UCSD-AML1 (cell line): Measurements from ENCODE around the gene KLF16.
"Not testable (repeated sequence)": the region's sequence is repeated elsewhere in the genome, so short reads cannot be mapped to it uniquely, and the experiment has no call there.

Source experiments
- DNase-seq: peaks from one replicate; lab custom pipeline; 2025; ENCODE audit not compliant: unreplicated experiment; lab: John Stamatoyannopoulos, UW

Gene KLF16

DNA sequence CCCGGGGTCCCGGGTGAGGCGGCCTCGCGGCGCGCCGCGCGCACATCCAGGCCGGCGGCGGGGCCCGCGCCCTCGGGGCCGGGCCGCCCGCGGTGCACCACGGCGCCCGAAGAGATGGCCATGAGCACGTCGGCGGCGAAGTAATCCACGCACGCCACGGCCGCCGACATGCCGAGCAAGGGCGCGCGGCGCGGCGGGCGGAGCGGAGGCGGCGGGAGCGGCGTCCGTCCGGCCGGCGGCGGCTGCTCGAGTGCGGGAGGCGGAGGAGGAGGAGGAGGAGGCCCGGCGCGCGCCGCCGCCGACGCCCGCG, at the start of gene KLF16:
Gene KLF16, minus strand, starts transcription at position 252 of the 310 bp plus-strand sequence. Its CDS starts 82 bp downstream, at position 170.
- no peak for DNase-seq

DNA sequence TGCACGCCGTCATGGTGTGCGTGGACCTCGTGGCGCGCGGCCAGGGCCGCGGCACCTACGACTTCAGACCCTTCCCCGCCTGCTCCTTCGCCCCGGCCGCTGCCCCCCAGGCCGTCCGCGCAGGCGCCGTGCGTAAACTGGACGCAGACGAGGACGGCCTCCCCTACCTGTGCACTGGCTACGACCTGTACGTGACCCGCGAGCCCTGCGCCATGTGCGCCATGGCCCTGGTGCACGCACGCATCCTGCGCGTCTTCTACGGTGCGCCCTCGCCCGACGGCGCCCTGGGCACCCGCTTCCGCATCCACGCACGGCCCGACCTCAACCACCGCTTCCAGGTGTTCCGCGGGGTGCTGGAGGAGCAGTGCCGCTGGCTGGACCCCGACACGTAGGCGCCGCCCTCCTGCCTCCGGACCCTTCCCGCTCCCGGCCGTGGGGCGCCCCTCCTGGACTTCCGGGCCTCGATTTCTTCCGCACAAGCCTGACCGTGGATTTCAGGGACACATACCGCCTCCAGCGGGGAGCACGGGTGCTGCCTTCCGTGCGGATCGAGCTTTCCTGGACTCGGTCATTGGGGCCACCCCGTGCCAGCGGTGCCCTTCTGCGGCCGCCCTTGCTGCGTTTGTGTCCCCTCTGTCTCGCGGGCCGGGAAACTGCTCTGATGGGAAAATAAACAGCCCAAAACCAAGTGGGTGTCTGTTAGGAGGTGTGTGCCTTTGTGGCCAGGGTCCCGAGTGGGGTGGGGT, 49.6 kb upstream of the KLF16 start:
- no peak for DNase-seq

DNA sequence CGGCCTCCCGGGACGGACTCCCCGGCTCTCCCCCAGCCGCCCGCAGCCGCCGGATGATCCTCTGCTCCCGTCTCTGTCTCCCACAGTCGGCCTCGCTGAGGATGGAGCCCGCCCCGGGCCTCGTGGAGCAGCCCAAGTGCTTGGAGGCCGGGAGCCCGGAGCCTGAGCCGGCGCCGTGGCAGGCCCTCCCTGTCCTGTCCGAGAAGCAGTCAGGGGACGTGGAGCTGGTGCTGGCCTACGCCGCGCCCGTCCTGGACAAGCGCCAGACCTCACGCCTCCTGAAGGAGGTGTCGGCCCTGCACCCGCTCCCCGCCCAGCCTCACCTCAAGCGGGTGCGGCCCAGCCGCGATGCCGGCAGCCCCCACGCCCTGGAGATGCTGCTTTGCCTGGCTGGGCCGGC, 48.6 kb upstream of the KLF16 start:
- DNase-seq, result no peak

DNA sequence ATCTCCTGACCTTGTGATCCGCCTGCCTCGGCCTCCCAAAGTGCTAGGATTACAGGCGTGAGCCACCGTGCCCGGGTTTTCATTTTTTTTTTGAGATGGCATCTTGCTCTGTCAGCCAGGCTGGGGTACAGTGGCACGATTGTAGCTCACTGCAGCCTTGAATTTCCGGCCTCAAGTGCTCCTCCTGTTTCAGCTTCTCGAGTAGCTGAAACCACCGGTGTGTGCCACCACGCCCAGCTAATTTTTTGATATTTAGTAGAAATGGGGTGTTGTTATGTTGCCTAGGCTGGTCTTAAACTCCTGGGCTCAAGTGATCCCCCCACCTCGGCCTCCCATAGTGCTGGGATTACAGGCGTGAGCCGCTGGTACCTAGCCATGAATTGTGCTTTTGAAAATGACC, 47.7 kb upstream of the KLF16 start:
- DNase-seq, result no peak

DNA sequence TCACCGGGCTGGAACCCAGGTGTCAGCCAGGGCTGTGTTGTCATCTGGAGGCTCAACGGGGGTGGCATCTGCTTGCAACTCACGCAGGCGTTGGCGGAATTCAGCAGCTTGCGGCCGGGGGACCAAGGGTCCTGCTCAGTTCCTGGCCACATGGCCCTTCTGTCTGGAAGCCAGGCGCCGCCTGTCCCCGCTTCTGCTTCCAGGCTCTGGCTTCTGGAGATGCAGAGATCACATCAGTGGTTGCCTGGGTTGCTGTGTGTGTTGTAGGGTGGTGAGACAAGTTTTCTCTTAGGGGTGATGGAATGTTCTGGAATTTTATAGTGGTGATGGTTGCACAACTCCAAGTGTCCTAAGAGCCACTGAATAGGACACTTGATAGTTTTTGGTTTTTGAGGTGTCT, 46.8 kb upstream of the KLF16 start:
- DNase-seq, result no peak

DNA sequence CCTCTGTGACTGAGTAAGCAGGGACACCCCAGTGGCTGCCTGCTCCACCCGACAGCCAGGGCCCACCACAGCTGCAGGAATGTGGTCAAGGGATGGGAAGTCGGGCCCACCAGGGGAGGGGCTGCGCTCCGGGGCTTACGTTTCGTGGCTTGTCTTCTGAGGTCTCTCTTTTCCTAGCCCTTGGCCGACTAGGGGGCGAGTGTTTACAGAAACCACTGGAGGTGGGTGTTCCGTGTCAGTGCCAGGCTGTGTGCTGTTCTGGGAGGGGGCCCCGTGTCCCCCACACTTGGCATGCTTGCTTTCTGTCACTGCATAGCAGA, 46.3 kb upstream of the KLF16 start:
- no peak for DNase-seq

DNA sequence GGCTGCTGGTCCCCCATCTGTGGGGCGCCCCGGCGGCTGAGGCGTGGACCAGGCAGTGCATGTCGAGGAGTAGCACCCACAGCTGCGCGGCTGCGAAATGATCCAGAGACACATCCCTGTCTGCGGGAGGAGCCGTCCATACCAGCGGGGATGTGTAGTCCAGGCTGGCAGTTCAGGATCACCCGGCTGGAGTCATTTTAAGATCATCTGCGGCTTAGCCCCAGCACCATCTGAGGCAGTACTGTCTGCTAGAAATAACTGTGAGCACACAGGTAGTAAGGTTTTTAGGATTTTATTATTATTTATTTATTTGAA, 44.9 kb upstream of the KLF16 start:
- no peak for DNase-seq

DNA sequence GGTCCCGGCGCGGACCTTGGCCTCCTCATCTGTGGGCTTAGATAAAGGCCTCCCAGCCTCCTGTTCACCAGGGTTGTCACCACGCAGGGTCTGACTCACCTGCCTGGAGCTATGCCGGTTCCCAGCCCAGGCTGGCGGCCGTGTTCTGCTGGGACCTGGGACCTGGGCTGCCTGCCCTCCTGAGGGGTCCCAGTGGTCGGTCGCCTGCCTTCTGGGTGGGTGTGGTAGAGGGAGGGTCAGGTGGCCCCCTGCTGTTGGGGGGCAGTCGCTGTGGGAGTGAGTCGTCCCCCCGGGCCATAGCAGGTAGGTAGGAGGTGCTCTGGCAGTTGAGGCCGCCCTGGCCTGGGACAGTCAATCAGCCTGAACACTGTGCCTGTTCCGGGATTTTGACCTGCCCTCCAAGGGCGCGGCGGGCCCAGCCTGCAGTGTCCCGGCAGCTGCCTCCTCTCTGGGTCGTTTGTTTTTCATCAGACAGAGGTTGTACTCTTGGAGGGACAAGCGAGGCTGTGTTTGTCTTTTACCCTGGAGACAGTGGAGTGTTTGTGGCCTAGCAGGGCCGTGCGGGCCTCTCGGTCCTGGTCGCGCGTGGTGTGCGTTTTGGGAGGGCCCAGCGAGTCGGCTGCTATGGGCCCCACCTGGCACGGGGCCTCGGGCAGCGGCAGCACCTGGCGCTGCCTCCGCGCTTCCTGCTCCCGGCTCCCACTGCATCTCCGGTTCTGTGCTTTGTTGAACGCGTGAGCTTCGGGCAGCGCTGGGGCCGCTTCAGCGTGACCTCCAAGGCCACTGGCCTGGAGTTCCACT, 44.4 kb upstream of the KLF16 start:
- DNase-seq, result no peak

DNA sequence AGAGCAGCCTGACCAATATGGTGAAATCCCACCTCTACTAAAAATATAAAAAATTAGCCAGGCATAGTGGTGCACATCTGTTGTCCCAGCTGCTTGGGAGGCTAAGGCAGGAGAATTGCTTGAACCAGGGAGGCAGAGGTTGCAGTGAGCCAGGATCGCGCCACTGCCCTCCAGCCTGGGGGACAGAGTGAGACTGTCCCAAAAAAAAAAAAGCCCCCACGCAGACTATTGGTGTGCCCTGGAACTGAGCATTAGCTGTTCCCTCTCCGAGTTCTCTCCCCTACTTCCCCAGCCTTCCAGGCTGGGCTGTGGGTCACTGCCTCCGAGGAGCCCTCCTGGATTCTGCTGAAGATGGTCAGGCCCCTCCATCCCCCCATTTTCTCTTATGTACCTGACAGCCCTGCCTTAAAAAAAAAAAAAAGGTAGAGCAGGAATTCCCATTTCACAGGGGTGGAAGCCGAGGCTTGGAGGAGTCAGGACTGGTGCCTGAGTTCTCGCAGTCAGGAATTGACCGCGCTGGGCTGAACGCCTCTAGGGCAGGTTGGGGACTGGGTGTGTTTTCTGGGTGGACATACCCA, 43.7 kb upstream of the KLF16 start:
- no peak for DNase-seq

DNA sequence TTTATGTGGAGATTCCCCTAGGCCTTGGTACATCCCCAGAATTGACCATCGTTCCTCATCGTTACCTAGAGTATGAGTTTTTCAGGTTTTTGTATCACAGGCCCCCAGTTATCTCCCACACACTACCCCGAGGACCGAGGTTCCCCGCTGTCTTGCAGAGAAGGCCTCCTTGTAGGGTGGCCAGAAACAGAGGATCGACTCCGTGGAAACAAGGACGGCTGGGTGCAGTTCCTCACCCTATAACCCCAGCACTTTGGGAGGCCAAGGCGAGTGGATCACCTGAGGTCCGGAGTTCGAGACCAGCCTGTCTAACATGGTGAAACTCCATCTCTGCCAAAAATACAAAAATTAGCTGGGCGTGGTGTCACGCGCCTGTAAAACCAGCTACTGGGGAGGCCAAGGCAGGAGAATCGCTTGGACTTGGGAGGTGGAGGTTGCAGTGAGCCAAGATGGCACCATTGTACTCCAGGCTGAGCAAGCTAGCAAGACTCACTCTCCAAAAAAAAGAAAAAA, 42.5 kb upstream of the KLF16 start:
- DNase-seq, result no peak

DNA sequence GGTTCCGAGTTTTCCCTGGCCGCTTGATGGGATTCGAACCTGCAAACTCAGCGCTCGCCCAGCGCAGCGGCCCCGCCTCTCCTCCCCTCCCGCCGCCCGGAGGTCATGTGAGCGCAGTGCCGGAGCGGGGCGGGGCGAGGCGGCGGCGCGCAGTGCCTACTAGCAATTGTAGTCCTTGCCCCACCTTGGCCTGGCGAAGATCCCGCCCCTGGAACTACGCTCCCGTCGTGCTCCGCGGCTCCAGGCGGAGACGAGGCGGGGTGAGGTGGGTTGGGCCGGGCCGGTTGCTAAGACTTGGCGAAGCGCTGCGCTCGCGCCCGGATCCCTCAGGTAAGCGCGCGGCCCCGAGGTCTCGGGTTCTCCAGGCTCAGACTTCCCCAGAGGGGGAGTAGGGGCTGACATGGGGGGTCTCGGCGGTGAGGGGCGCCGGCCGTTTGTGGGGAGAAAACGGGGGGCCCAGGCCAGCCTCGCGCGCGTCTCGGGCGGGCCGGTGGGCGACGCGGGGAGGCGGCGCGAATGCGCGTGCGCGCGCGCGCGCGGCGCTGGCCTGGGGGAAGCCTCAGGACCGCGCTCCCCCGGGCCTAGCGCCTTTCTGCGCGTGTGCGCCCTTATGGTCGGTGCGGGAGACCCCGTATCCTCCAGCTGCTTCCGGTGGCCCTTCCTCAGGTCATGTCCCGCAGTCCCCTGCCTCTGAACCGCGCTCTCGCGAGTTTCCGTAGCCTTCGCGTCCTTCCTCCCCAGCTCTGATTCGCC, 41.9 kb upstream of the KLF16 start, which contains the start of the genes ADAT3 and SCAMP4:
Gene ADAT3, plus strand, starts transcription at position 290 of the 753 bp plus-strand sequence. CDS start 6,649 bp downstream, outside the sequence.
Gene SCAMP4, plus strand, starts transcription at position 290 of the 753 bp plus-strand sequence. CDS start 9,621 bp downstream, outside the sequence.
- DNase-seq, result peak; percentile 98

DNA sequence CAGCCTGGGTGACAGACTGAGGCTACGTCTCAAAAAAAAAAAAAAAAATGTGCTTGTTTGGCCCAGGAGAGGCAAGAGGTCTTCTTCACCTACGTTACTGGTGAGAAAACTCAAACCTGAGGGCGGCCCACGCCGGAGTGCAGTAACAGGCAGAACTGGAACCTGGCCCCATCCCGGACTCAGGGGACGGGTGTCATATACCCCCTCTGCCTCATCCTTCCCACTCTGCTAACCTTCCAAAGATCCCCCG, 41.4 kb upstream of the KLF16 start:
- DNase-seq, result no peak

DNA sequence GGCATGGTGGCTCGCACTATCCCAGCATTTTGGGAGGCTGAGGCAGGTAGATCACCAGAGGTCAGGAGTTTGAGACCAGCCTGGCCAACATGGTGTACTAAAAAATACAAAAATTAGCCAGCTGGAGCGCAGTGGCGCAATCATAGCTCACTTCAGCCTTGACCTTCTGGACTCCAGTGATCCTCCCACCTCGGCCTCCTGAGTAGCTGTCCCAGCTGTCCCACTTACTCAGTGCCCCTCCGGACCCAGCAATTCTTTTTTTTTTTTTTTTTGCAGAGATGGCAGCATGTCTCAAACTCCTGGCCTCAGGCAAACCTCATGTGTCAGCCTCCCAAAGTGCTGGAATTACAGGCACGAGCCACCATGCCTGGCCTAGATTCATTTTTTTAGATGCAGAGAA, 39.5 kb upstream of the KLF16 start:
- no peak for DNase-seq

DNA sequence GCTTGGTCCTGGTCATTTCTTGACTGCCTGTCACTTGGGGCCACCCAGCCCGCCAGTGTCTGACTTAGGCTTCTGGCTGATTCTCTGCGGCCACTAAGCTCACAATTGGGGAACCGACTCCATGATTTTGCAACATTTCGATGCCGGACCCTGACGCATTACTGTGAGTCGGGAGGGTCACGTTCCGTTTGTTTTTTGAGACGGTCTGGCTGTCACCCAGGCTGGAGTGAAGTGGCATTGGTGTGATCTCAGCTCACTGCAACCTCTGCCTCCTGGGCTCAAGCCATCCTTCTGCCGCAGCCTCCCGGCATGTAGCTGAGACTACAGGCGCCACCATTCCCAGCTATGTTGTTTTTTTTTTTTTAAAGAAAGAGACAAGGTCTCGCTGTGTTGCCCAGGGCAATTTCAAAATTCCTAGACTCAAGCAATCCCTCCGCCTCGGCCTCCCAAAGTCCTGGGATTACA, 38.6 kb upstream of the KLF16 start:
- no peak for DNase-seq

DNA sequence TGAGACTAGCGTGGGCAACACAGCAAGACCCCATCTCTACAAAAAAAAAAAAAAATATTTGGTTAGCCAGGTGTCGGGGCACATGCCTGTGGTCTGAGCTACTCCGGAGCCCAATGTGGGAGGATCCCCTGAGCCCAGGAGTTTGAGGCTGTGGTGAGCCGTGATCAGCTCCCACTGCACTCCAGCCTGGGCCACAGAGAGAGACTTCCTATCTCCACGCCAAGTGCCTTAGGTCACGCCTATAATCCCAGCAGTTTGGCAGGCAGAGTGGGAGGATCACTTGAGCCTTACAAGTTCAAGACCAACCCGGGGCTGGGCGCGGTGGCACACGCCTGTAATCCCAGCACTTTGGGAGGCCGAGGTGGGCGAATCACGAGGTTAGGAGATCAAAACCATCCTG, 33.1 kb upstream of the KLF16 start:
- DNase-seq, result peak; percentile 39

DNA sequence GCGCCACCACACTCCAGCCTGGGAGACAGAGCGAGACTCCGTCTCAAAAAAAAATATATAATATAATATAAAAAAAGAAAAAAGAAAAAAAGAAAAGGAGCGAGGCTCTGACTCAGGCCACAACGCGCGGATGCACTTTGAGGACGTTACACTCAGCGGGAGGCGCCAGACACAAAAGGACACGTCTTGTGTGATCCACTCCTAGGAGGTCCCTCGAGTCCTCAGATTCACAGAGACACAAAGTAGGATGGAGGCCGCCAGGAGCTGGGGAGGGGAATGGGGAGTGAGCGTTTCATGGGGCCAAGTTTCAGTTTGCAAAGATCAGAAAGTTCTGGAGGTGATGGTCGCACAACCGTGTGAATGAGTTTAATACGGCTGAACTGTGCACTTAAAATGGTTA, 30.4 kb upstream of the KLF16 start:
- DNase-seq, result no peak

DNA sequence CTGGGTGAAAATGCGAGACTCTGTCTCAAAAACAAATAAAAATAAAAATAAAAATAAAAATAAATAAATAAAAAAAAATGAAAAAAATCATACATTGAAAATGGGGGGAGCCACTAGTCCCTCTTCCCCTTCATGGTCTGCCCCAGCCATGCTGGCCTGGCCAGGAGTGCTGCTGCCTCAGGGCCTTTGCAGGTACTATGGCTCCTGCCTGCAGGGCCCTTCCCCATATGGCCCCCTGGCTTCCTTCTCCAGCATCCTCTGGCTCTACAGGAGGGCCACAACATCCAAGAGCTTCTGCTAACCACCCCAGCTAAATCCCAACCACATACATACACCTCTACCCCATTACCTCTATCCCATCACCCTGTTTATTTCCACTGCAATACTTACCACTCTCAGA, 26.5 kb upstream of the KLF16 start:
- no peak for DNase-seq

DNA sequence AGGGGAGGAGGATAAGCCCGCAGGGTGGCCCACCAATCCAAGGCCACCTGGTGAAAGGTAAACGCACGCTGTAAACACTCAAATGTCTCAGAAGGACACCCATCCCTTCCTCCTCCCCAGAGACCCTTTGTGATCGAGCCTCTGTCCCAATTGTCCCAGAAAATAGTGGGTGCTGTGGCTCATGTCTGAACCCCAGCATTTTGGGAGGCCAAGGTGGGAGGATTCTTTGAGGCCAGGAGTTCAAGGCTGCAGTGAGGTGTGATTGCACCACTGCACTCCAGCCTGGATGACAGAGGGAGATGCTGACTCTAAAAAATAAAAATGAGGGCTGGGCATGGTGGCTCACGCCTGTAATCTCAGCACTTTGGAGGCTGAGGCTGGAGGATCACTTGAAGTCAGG, 25.0 kb upstream of the KLF16 start:
- no peak for DNase-seq

DNA sequence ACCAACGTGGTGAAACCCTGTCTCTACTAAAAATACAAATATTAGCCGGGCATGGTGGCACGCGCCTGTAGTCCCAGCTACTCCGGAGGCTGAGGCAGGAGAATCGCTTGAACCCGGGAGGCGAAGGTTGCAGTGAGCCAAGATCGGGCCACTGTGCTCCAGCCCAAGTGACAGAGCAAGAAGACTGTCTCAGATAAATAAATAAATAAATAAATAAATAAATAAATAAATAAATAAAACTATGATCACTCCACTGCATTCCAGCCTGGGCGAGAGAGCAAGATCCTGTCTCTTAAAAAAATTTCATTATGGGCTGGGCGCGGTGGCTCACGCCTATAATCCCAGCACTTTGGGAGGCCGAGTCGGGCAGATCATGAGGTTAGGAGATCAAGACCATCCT, 23.0 kb upstream of the KLF16 start:
- not testable (repeated sequence) for DNase-seq

DNA sequence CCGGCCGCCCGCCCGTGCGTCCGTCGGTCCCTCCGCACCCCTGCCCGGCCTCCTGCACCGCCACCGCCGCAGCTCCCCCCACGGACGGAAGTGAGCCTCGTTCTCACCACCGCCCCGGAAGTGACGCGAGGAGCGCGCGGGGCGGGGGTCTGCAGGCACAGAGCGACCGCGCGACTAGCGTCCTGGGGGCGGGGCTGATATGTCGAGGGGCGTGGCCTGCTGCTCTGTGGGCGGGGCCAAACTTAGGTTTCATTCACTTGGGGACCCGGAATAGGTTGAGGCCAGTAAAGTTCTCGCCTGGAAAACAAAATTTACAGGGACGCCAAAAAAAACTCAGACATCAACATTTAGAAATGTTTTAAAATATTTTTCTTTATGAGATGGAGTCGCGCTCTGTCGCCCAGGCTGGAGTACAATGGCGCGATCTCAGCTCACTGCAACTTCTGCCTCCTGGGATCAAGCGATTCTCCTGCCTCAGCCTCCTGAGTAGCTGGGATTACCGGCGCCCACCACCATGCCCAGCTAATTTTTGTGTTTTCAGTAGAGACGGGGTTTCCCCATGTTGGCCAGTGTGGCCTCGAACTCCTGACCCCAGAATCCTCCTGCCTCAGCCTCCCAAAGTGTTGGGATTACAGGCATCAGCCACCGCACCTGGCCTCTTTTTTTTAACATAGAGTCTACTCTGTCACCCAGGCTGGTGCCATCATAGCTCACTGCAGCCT, 22.2 kb upstream of the KLF16 start, which contains the start of gene ABHD17A:
Gene ABHD17A, minus strand, starts transcription at position 99 of the 722 bp plus-strand sequence. CDS start 3,930 bp downstream, outside the sequence.
- peak; percentile 98 for DNase-seq
